ENCODE results near the gene RASSF10. TPM values are rescaled to one million over a fixed set of nuclear protein-coding genes. Genes with fewer than 3 reads are reported as not detected.

Gene RASSF10
- total and polyA plus RNA-seq, 12 donors: 0.12 to 1.3 (median 0.28) TPM; not detected in 1

GRCh38 chr11:13028322-13028721, 19.2 kb downstream of the RASSF10 start:
- intact Hi-C loops (cut with DNase I): no loop called here
- no peak overlapping the region for H3K4me3 ChIP-seq
- no peak for TF ChIP-seq CTCF (IDR thresholded peaks at IDR 0.05)
- H3K4me1 ChIP-seq: peaks cover 0 to 28% (median 15%) of the 10 kb centered on the region in 9 donors
- no peak overlapping the region for H3K27ac ChIP-seq
- no peaks in the 10 kb centered on the region for H3K36me3 ChIP-seq
- H3K27me3 ChIP-seq: peaks cover 0 to 22% (median 12%) of the 10 kb centered on the region in 7 donors
- WGBS, 2 donors: 63 to 68% methylated on average over 3 of the region's 3 CpGs
- DNase-seq (no peak), ATAC-seq (no peak)
- H3K9me3 ChIP-seq: no peaks in the 10 kb centered on the region

DNA sequence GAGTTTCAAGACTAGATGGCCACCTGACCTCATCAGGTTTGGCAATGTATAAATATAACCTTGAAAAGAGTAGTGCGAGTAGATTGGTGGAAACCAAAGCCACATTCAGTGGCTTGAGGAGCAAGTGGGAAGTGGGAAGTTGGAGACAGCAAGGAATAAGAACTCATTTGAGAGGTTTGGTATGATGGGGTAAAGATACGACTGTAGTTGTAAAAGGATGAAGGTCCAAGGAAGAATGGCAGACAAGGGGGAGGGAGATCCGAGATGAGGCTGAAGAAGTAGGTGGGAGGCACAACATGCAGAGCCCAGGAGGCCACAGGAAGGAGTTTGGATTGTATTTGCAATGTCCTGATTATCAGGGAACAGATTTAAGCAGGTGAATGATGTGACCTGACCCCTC, 20.8 kb downstream of the RASSF10 start:
- Histone ChIP-seq H3K36me3 (no peaks in the 10 kb centered on the region), H3K4me1 (peaks cover 0 to 44% (median 15%) of the 10 kb centered on the region in 9 donors), H3K27ac (no peak overlapping the region), H3K4me3 (no peak overlapping the region), H3K9me3 (no peaks in the 10 kb centered on the region), H3K27me3 (peaks cover 0 to 22% (median 12%) of the 10 kb centered on the region in 7 donors)
- DNase-seq (no peak), ATAC-seq (no peak)
- intact Hi-C loops (cut with DNase I): loop anchor here in 1 of 10 donors (5.0 kb wide), 1 partner anchor 77 kb away; no protein-coding TSS in a partner anchor
- no peak for TF ChIP-seq CTCF (IDR thresholded peaks at IDR 0.05)
- WGBS, 2 donors: 91 to 92% methylated on average over 3 of the region's 3 CpGs

DNA sequence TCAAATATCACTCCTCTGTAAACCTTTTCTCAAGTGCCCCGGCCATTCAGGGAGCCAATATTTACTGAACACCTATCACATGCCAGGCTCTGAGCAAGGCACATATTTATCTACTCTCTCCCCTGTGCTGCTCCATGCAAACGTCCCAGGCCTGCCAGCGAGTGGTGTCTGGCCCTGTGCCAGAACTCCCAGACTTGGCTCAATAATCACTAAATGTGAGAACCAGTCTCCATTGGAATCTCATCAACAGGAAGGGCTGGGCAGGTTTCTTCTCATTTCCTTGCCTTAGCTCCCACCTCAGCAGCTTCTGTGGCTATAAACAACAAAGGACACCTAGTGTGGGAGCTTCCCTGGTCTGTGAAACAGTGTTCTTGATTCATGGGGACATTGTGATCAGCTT, 21.7 kb downstream of the RASSF10 start:
- 13 to 20% methylated on average over 3 of the region's 3 CpGs for WGBS, 2 donors
- DNase-seq (peak; percentile 51 to 62), ATAC-seq (peak; percentile 67 to 79 (median 76))
- no peak for TF ChIP-seq CTCF (IDR thresholded peaks at IDR 0.05)
- peaks cover 0 to 45% (median 15%) of the 10 kb centered on the region in 9 donors for H3K4me1 ChIP-seq
- H3K4me3 ChIP-seq: no peak overlapping the region
- H3K9me3 ChIP-seq: no peaks in the 10 kb centered on the region
- H3K36me3 ChIP-seq: no peaks in the 10 kb centered on the region
- intact Hi-C loops (cut with DNase I): loop anchor here in 1 of 10 donors (5.0 kb wide), 1 partner anchor 76 kb away; no protein-coding TSS in a partner anchor
- peaks cover 0 to 20% (median 12%) of the 10 kb centered on the region in 7 donors for H3K27me3 ChIP-seq
- peak overlapping the region in 4 of 10 donors; percentile 0 to 63 (median 35) for H3K27ac ChIP-seq

- DNase-seq: no peak
- peak overlapping the region in 4 of 10 donors; percentile 0 to 63 (median 35) for H3K27ac ChIP-seq
- peaks cover 0 to 19% (median 12%) of the 10 kb centered on the region in 7 donors for H3K27me3 ChIP-seq
- H3K9me3 ChIP-seq: no peaks in the 10 kb centered on the region
- no peak overlapping the region for H3K4me3 ChIP-seq
- peaks cover 0 to 45% (median 15%) of the 10 kb centered on the region in 9 donors for H3K4me1 ChIP-seq
- no peak for TF ChIP-seq CTCF (IDR thresholded peaks at IDR 0.05)
- no peaks in the 10 kb centered on the region for H3K36me3 ChIP-seq
- peak in 1 of 8 donors; percentile 22 for ATAC-seq
- intact Hi-C loops (cut with DNase I): loop anchor here in 1 of 10 donors (5.0 kb wide), 1 partner anchor 76 kb away; no protein-coding TSS in a partner anchor
These were observed 22.2 kb downstream of the RASSF10 start for GRCh38 chr11:13031349-13031748.
